ENCODE measurements around the gene SND1.

SND1 gene

DNA sequence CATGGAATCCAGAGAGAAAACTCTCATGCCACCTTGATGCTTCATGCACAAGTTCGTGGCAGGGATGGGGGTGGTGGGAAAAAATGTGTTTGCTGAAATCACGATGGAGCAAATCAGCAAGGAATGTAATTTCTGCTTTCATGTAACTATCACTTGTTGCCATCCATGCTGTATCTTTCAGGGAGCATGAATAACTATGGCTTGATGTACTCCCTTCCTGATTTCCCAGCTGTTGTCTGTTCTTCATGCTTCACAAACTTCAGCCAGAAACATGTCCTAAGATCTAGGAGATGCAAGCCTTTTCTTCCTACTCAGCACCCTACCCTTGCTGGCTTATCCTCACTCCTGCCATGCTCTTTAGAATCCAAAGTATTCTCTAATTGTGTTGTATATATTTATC, 315.3 kb downstream of the SND1 start:
- DNase-seq (ENCODE audit: low read depth): no peak

DNA sequence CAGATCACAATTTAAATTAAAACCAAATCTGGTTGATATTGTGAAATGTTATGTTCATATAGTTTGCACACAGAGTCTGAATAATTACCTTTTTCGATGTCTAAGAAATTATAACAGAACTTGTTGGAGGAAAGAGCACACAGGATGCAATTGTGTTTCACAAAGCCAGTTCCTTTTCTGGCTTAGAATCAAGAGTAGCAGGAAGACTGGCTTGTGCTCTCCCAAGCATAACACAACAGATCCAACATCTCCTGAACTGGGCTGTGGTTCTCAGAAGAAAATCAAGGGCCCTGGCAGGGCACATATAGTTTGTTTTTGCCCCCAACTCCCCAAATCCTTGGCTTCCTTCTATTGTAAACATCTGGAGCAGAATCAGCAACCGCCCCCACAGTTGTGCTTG, 316.6 kb downstream of the SND1 start:
- no peak for DNase-seq (ENCODE audit: low read depth)

DNA sequence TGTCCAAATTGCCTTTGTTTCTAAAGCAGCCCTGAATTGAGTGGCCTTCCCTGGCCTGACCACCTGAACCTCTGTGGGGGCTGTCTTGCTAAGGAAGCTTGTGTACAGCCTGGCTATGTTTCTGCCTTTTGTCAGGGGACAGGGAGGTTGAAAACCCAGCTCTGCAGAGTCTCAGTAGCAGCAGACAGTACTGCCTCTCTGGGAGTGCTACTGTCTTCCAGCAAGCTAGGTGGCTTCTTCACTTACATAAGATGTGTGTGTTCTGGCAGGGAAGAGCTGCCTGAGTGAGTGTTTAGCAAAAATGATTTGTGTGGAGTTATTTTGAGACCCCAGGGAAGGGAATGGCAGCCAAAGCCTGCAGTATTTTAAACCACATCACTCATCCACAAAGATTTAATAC, 321.8 kb downstream of the SND1 start:
- DNase-seq (ENCODE audit: low read depth): no peak

DNA sequence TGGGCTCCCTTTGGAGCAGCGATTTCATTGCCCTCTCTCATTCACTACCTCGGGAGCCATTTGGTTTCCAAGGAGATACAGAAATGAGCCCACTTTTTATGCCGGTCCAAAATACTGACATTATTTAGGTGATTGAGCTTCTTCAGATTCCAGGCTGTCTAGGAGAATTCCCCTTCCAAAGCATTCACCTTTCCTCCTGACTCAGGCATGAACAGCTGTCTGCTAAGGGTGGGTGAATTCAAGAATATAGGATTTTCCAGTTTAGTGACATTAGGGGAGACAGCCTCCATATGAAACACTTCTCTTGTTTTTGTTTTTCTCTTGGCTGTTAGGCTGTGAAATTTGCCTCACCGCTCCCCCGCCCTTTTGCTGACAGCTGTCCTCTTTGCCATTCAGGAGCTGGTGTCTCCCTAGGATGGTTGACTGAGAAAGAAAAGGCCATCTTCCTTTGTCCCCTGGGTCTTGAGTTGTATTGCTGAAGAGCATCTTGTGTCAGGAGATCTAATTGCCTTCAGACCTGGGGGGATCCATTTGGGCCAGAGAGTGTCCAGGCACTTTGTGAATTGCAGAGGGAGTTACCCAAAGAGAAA, 322.5 kb downstream of the SND1 start:
- DNase-seq (ENCODE audit: low read depth): no peak

DNA sequence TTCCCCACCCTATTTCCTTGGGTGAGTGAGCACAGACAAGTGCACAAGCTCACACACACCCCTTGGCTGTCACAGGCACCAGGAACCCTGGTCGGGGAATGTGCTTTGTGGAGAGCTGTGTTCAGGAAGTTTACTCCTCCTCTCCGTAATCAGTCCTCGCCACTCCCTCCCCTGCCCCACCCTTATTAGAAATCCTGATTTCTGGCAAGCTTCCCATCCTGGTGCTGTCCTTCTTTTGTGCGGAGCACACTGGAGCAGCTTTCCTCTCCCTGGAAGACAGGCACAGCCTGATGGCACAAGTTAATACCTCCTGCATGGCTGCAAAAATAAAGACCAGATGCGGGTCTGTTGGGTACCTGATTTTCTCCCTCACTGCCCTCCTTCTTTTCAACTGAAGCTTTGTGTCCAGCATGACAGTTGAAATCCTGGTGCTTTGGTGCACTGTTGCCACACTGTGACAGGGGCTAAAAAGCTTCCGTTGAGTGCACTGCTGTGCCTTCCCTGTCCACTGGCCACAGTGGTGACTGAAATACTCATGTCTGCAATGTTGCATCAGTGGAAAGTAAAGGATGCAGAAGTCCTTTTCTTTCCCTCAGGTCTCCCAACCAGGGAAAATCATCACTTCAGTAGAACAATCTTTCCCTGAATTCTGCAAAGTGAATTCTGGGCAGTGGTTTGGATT, 324.2 kb downstream of the SND1 start:
- DNase-seq (ENCODE audit: low read depth): no peak

DNA sequence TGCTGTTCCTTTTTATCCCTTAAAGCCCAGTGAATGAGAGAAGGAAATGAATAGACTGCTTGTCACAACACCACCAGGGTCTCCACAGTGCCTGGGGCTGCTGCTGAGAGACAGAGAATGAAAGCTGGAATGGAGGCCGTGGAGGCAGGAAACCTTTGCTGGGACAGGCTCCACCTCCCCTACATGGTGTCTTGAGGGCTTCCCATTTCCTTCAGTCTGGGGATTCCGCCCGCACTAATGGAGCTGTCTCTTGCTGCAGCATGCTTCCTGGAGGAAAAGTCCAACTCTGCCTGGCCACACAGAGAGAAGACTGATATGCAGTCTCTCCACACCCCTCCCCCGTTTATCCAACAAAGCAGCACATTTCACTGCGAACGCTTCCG, 324.7 kb downstream of the SND1 start:
- DNase-seq (ENCODE audit: low read depth): no peak

DNA sequence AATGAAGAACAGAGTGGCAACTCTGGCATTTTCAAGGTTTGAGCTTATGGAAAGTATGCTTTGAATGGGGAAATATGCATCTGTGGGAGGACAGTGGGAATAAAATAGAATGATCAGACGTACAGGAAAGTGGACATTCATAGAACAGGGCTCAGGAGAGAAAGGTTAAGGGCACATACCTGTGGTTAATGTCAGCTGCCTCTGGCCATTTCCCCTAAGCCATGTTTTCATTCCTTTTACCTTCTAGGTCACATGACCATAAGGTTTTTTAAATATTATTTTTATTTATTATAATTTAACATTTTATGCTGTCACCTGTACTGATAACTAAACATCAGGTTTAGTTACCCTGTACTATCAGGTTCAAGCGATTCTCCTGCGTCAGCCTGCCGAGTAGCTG, 326.4 kb downstream of the SND1 start:
- DNase-seq (ENCODE audit: low read depth): no peak

DNA sequence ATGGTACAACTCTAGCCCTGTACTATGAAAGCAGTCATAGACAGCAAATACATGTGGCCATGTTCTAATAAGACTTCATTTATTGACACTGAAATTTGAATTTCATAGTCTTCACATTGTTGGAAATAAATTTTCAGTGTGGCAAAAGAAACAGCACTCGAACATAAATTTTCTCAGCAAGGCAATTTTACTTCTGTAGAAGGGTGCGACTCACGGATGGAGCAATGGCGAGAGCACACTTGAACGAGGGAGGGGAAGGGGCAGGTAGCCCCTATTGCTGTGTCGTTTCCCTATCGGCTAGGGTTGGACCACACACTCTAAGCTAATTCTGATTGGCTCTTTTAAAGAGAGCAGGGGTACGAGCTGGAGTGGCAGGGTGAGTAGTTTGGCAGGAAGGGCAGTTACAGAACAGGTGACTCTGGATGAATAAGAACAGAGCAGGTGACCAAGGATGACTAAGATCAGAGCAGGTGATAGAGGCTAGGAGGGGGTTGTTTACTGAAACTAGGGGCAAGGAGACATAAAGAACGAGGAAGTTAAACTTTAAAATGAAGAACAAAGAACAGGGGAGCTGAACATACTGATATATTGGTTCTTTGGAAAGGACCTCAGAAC, 327.2 kb downstream of the SND1 start:
- no peak for DNase-seq (ENCODE audit: low read depth)

DNA sequence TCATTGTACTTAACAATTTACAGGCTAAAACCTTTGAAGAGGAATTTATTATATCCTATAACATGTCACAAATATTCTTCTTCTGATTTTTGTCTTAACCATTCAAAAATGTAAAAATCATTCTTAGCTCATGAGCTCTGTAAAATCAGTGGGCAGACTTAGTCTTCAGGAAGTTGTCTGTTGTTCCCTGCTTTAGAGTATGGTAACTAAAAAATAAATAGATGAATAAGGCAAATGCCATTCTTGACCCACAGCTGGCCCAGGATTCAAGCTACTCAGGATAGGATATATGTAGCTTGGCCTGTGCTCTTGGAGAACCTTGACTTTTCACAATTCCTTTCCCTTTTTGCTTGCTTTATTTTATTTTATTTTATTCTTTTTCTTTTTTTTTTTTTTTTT, 327.7 kb downstream of the SND1 start:
- no peak for DNase-seq (ENCODE audit: low read depth)

DNA sequence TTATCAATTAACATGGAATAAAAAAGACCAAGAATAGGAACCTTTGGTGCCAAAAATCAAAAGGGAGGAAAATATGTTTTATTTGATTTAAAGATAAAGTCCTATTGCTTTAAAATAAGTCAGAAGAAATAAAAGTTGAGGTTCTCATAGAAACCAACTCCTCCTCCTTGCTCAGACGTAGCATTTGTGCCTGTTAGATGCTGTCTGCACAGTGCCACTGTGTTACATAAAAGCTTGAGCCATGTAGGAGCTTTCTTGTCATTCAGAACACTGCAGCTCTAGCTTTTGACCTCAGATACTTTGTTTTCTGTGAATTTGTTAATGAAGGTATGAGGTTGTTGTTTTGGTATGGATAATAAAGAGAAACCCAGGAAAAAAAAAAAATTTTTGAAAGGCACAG, 328.9 kb downstream of the SND1 start:
- no peak for DNase-seq (ENCODE audit: low read depth)

DNA sequence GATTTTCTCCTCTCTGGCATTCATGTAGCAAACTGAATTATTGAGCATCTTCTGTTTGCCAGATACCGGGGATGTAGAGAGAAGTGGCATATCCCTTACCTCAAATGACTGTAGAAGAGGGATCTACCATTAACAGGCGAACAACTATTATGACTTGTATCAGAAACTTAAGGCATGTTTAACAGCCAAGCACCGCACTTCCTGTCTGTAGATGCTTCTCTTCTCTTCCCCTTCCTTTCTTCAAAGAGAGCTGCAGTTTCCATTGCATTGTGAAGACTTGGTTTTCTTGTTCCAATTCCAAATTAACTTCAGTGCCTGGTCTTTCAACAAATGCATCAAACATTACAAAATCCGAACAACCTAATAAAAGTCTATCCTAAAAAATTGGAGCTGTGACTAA, 330.0 kb downstream of the SND1 start:
- no peak for DNase-seq (ENCODE audit: low read depth)

DNA sequence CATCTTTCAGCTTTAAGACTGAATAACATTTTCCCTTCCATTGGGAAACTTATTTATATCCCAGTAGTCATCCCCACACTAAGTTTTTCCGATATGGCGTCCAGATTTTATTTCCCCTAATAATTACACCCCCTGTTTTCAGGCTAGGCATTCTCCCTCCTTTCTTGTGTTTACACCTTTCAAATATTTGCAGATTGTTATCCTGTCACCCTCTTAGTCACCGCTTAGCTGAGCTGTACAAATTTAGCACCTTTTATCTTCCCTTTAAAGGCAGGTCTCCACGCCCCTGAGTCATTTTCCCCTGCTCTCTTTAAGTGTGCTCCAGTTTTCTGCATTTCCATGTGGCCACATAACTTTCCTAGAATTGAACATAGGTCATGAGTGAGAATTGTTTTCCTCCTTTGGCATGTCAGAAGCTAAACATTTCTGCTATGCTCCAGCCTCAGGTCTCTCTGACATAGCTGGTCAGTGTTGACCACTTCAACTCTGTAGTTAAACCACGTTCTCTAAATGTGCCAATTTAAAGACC, 331.9 kb downstream of the SND1 start:
- no peak for DNase-seq (ENCODE audit: low read depth)

DNA sequence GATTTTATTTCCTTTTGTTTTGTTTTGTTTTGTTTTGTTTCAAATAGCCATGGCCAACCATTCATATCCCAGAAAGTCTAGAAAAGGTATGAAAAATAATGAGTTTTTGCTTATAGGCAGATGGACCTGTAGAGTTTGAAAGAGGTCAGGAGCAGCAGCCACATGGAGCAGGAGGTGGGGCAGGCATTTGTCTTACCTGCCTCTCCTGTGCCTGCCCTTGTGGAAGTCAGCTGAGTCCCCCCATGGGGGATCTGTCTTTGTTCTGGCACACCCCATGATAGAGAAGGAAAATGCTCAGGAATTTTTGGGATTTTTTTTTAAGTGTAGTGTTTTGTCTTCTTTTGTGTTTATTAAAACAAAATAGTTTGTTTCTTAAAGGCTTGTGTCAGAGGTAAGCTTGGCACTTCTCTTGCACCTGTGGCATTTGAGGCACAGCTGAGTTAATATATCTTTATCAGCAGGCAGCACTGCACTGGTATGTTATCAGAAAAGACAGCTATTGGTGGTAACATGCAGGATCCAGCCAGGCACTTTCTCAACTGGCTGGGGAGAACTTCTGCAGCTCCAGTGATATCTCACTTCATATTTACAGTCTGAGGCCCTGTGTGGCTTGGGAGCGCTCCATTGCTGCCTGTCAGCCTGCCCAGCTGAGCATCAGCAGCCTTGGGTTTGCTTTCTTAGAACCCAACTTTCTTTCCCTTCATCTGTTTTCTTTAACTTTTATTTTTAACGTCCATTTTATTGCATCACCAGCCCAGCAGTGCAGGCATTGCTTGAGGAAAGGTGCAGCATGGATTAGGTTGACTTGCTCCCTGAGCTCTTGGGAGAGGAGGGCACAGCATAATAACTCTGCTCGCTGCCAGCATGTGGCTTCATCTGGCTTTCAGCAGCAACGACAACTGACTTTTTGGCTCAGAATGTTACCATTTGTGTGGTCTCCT, 334.9 kb downstream of the SND1 start:
- no peak for DNase-seq (ENCODE audit: low read depth)

DNA sequence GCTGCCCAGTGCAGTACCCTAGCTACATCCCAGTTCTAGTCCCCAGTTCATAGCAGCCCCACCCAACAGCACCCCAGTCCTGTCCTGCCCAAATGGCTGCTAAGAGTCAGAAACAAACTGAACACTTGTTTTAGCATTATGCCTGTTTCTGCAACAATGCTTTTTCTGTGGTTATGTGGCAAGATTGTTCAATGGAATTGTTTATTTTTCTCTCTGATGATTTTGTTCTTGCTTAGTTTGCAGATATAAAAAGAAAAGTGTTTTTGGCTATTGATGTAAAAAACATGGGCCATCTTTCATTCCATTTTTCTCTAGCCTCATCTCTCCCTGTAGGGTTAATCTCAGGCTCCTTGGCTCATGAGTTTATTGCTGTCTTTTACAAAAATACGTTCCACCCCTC, 336.8 kb downstream of the SND1 start:
- DNase-seq (ENCODE audit: low read depth): no peak

DNA sequence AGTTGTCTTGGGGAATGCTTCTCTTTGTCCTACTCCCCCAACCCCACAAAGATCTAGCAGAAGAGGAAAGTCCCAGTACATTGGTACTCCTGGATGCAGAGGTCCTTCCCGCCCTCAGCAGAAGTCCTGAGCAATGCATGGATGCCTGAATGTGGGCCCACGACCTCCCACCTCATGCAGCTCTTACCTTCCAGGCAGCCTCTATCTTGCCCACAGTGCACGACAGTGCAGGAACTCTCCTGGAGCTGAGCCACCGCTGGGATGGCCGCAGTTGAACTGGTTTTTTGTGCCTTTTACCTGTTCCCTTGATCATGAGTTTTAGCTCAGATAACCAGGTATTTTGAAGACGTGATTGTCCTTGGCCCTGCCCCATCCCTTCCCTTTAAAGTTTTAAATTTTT, 341.3 kb downstream of the SND1 start:
- no peak for DNase-seq (ENCODE audit: low read depth)

DNA sequence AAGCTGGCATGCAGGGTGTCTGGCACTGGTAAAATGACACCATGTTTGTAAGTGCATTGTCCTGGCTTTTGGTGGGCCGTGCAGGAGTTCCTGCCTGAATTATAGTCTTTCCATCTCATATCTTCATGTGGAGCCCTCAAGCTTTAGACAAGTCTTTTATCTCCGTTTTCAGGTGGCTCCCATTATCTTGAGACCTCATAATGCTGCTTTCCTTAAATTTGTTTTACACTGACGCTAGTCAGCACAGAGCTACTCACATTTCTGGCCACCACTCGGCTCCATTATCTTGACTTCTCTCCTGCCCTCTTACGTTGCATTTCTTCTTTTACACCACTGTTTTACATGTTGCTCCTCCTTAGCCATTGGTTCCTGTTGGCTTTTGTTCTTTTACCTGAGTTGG, 342.0 kb downstream of the SND1 start:
- DNase-seq (ENCODE audit: low read depth): no peak

DNA sequence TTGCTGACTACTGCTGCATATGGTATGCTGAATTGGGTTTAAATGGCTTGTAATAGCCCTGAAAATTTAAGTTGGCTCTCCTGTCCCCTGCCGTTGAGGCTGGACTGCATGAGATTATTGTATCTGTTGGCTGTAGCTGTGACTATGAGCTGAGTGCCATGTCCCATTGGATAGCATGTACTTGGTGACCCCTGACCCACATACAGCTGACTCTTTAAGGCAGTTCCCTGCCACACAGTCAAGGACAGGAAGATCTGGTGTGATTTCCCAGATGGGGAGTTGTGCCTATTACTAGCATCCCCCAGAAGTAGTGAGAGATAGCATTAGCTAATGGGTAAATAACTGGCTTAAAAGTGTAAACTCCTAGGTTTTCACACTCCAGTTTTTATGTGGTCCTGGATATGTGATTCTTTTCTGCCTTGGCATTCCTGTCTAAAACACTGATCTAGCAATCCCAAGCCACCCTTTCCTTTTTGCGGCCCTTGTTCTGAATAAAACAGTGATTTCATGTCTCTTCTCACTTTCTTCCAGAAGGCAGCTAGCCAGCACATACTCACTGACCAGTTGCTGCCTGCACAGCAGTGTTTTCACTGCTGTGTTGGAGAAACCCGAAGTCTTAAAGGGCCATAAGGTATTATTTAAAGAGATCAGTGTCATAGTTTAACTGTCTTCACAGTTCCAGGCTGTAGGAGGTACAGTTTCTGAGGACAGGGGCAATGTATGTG, 343.3 kb downstream of the SND1 start:
- no peak for DNase-seq (ENCODE audit: low read depth)

DNA sequence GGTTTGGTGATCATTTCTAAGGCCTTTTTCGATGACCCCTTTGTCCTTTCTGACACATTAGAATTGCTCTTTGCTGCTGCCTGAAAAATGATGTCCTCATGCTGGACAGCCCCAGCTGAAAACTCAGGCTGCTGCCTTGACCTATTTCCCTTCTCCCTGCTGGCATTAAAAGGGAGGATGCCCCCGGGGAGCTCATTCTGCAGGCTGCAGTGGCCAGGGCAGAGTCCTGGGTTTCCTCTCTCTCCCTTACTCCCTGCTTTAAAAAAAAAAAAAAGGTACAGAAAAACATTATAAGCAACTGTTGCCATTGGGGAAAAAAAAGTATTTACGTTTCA, 343.9 kb downstream of the SND1 start:
- DNase-seq (ENCODE audit: low read depth): no peak

DNA sequence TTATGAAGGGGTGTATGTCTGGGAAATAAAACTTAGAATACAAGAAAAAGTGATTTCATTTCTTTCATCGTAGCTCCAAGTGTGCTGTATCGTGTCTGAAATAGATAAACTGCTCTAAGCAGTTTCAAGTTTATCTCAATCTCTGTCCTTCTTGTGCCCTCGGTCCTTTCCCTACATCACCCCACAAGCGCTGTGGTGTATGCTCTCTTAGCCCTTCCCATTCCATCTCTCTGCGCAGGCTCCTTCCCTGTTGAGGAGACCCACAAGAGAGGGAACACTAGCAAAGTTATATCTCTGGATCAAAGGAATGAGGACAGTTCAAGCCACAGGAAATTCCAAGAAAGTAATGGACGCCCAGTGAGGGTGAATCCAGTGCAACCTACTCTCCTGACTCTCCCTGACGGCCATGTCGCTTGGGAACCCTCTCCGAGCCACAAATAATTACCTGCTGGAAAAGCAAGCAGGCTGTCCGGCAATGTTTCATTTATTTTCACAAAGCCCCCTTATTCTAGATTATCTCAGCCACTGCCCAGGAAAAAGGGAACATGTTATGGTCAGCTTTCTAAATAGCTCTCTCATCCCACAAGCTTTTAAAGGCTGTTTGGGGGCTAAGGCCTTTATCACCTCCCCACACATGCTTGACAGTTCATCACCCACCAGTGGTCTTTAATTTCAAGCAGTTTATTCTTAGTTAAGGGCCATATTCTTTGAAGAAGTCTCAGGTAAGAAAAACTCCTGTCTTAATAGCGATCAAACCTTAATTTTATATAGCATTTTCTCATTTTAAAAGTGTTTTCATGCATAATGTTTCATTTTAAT, 344.5 kb downstream of the SND1 start:
- DNase-seq (ENCODE audit: low read depth): no peak

DNA sequence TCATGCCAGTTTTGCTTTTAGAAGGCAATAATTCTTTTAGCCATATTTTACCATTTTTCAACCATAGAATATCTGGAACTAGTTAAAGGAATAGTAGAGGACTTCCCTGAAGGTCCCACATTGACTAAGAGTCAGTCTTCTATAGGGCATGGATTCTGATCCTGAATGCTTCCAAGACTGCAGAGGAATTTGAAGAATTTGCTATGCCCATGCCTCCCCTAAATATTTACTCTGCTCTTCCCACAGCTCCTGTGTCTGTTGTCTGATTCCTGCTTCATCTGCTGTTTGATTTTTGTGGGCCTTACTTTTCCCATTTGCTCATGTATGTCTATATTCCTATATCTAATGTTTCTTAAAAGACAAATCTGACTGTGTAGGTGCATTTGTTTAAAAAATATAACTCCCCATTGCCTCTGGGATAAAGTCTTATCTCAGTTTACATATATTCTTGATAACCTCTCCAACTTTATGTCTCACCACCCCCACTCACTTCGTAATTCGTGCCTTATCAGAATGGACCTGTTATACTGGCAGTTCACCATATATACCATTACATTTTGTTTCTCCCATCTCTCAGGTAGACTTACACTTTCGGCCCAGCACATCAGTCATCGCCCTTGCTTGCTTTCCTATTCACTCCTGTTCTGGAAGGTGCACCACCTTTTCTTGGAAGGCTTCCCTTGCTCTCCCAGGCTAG, 345.4 kb downstream of the SND1 start:
- DNase-seq (ENCODE audit: low read depth): no peak

DNA sequence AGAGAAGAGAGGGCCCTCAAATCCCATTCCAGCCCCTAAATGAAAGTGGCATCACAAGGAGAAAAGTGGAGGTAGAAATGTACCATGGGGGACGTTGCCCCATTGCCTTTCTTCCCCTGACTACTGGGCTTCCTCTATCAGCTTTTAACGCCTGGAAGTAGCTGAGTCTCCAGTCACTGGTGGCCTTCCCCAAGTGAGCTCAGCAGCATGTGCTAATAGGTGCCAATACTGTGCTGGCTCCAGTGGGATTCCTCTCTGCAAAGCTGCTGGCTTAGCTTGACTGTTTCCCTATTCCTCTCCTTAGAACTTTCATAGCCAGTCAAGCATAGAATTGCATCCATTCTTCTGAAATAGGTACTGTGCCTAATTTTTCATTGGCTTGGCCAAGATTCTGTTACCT, 346.7 kb downstream of the SND1 start:
- DNase-seq (ENCODE audit: low read depth): no peak

Data from stimulated activated CD8-positive, alpha-beta memory T cell treated with anti-CD3 and anti-CD28 coated beads, Interleukin-15, amount 100 ng/mL, for 1 hour (primary cell).